Mesenteric fat pad (tissue), 1 donor: ENCODE results near the gene LEP. TPM values are rescaled to one million over a fixed set of nuclear protein-coding genes. Genes with fewer than 3 reads are reported as not detected.
A peak's percentile ranks its signal among the peaks of the same experiment; 100 is the strongest.
"Not testable (repeated sequence)": the region's sequence is repeated elsewhere in the genome, so short reads cannot be mapped to it uniquely, and the experiment has no call there.

Experiments
- DNase-seq: peaks from one replicate; pipeline ENCODE4 v3.0.0-alpha.2; 2020; ENCODE audit warnings: low spot score
- total RNA-seq: library from RNA; stranded (reverse); fragmentation: NEBNext Ultra II Directional; extraction: Animal tissue kit (Norgen Biotek cat#: 25700); gene quantifications from one replicate; pipeline ENCODE4 v1.2.1, GENCODE V29; 2021
- donor health status: DM: yes; HTN: yes; CAD: no.

The LEP gene
- total RNA-seq, 1 donor from 2014 or later = 784 TPM

DNA sequence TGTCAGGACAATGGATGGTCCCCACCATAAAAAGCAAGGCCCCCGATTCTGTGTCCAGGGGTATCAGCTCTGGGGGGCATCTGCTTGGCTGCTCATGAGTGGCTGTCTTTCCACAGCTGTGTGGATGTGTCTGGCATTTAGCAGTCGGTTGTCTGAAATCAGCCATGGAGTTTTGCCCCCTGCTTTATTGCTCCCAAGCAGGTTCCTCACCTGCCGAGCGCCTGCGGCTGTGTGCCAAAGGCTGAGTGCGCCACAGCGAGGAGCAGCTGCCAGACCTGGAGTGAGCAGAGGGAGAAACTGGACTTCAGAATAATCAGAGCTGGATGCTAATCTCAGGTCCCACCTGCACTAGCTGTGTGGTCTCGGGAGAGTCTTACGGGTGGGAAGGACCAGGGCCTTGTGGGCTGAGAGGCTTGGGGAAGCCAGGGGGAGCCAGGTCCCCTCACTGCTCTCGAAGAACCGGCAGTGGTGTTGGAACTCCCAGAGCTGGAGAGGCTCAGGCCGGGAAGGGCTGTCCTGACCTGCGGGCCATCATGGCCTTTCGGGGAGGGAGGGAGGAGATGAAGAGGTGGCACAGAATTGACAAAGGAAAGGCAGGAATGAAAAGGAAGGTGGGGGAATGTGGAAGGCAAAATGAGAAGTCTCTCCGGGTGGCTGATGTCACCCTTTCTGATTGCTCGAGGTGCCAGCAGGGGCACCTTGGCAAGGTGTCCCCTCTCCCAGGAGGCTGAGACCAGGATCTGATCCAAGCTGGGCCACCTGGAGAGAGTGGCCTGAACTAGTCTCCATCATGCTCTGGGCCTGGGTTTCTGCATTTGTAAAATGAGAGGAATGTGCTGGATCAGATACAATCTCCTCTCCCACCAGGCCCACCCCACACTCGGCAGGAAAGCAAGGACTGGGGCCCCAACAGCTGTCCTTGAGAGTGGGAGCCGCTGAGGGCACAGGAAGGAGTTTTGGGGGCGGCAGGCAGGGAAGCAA, 30.2 kb upstream of the LEP start:
- peak; percentile 82 for DNase-seq

DNA sequence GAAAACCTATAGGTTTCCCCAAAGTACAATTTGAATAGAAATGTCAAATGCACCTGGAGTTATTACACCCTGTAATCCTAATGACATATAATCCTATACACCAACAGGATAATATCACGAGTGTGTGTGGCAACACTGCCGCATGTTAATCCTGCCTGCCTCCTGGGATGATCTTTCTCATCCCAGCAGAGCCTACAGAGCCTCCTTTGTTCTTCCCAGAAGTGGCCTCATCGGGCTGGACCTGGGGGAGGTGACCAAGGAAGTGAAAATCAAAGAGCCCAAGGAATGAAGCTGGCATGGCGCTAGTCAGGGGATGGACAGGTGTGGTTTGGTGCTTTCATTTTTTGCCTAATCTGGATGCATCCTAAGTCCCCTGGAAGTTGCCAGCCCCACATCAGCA, 29.5 kb upstream of the LEP start:
- peak; percentile 30 for DNase-seq

DNA sequence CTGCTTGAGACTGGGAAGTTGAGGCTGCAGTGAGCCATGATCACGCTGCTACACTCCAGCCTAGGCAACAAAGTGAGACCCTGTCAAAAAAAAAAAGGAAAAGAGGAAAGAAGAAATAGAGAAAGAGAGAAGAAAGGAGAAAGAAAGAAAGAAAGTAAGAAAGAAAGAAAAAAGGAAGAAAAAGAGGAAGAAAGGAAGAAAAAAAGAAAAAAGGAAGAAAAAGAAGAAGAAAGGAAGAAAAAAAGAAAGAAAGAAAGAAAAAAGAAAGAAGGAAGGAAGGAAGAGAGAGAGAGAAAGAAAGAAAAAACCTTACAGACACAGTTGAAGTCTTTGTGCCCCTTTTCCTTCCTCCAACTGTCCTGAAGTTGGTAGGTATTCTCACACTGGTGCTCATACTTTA, 26.6 kb upstream of the LEP start:
- no peak for DNase-seq

DNA sequence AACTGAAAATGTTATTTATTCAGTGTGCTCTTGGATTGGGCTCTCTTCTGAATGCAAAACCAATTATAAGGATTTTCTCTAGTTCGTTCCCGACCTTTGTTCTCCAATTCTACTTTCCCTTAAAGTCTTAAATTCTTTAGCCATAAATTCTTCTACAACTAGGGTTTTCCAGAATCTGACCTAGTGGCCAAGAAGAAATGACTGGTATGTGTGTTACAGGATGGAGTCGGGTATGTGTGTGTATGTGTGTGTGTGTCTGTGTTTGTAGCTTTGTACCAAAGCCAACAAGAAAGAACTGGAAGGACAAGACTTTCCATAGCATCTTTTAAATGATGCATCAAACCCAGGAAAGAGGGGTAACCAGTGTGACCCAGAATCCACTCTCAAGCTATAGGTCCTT, 25.8 kb upstream of the LEP start:
- no peak for DNase-seq

DNA sequence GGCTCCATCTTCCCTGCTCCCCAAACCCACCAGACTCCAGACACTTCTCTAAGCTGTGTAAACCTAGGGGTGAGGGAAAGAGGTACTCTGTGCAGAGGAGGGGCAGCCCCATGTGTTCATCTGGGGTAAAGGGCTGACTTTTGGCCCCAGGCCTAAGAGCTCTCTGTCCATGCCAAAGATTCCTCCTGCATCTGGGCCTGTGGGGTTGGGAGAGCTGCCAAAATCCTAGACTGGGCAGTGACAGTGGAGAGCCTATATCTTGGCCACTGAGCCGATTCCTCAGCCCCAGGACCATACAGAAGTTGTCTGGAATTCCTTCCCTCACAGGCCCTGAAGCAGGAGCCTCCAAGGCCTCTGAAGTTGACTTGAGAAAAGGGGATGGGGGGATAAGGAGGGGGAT, 25.3 kb upstream of the LEP start:
- DNase-seq = peak; percentile 71

DNA sequence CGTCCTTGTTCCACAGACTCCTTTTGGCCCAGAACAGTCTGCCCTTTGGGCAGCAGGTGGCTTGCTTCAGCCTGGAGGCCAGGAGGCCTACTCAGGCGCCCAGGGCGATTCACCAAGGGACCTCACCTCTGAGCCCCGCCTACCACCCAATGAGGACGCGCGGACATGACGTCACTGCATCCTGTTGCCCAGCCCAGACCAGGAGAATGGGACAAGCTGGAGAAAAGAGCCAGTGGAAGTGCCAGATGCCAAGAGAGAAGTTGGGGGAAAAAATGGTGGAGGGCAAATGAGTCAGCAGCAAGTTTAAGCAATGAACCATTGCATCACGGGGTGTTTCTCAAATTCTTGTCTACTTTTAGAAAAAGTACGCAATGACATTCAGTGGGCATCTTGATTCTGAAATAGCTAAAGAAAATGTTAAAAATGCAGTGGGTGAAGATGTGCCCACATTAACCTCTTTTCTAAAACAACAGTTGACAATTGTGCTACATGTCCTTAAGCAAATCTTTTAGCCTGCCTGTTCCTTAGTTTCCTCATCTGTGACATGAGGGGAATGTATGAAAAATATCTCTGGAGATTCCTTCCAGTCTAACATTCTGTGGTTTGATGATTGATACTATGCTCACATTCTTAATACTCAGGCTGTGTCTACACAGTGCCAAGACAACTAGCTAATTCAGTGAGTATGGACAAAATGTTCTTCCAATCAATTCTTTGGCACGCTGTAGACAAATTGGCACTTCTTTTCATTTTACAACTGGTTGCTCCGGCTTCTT, 23.9 kb upstream of the LEP start:
- DNase-seq = peak; percentile 84

GRCh38 chr7:128217967-128218652, 23.0 kb upstream of the LEP start:
- DNase-seq = peak; percentile 14

DNA sequence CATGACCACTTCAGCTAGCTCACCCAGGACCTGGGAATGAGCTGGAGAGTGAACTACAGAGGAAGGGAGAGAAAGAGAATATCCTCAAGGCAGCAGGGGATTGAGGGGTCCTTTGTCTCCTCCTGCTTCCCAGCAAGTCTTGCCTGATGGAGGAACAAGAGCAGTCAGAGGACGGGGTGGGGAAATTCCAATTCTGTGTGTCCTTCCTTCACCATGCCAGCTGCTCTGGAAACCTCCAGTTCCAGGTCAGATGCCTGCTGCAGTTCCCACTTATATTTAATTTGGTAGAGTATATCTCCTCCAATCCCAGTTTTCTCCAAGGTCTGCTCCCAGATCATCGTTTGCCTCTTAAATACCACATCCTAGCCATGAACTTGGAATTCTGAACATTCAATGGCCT, 21.4 kb upstream of the LEP start:
- DNase-seq = no peak

GRCh38 chr7:128221929-128222403, 19.1 kb upstream of the LEP start:
- no peak for DNase-seq

GRCh38 chr7:128226132-128226980, 14.7 kb upstream of the LEP start:
- no peak for DNase-seq

GRCh38 chr7:128227271-128227670, 13.8 kb upstream of the LEP start:
- DNase-seq = no peak

GRCh38 chr7:128231021-128231420, 10.1 kb upstream of the LEP start:
- no peak for DNase-seq

- no peak for DNase-seq
Measured at GRCh38 chr7:128231677-128232076, 9.4 kb upstream of the LEP start.

DNA sequence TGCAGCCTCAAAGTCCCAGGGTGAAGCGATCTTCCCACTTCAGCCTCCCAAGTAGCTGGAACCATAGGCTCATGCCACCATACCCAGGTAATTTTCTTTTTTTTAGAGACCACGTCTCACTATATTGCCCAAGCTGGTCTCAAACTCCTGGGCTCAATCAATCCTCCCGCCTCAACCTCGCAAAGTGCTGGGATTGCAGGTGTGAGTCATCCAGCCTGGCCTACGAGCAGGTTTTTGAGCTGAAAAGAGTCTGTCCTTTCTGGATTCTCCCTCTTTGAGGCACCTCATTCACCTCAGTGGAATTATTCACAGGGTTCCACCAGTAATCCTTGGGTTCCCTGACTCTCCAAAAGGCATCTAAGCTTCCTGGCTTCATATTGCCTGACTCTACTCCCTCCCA, 7.6 kb upstream of the LEP start:
- DNase-seq = no peak

DNA sequence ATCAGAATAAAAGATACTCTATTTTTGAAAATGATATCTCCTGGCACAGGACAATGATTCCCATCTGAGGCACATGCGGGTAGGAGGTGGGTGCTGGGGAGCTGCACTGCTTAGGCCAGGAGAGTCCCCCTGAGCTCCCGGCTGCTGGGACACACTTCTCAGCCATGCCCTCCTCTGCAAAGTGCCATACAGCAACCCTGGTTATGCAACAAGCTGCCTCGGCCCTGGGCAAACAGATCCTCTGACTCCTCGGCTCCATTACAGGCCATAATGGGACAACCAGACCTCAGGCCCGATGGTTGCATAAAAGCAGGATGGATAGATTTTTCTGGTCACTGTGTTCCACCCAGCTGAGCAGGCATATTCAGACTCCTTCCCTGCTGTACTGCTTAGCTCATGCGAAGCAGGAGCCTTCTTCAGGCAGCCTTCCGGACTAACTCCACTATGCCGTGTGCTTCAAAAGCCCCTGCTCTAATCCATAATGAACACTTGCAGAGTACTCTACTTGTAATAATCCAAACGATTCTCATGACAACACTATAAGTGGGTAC, 6.5 kb upstream of the LEP start:
- DNase-seq = no peak

DNA sequence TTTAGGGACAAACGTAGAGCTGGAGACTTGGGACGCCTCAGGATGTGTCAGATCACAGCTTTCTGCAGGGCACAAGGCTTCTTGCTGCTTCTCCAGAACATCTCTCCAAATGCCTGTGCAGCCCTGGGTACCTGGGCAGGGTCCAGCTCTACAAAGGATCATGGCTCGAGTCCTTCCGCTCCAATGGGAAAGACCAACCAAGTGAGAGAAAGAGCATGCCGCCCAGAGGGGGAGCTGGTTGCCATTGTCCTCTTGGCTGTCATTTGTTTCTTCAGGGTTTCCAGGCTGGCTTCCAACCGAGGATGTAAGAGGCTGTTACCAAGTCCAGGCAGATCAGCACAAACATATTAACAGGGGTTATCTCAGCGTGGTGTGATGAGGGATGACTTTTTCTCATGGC, 5.6 kb upstream of the LEP start:
- DNase-seq = no peak

GRCh38 chr7:128236924-128237586, 4.0 kb upstream of the LEP start:
- DNase-seq = no peak

DNA sequence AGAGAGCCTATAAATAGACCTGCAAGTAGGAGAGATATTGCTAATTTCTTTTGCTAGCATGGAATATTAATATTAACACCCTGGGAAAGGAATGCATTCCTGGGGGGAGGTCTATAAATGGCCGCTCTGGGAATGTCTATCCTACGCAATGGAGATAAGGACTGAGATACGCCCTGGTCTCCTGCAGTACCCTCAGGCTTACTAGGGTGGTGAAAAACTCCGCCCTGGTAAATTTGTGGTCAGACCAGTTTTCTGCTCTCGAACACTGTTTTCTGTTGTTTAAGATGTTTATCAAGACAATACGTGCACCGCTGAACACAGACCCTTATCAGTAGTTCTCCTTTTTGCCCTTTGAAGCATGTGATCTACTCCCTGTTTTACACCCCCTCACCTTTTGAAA, 1.9 kb upstream of the LEP start:
- not testable (repeated sequence) for DNase-seq

- no peak for DNase-seq
Measured at GRCh38 chr7:128242661-128243060, 1.6 kb downstream of the LEP start.

DNA sequence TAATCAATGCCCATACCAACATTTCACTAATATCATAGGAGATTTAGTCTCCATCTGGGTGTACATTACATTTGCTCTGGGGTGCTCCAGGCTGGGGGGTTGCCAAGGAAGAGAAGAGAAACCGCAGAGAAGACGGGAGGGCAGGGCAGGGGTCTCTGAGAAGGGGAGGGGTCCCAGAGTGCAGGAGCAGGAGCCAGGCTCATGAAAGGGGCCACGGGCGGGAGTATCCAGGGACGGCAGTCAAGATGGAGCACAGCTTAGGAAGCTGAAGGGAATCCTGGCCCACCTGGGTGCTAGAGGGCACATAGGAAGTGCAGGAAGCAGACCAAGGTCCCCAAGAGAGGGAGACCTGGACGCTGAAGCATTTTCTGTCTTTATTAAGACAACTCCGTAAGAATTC, 2.2 kb downstream of the LEP start:
- no peak for DNase-seq
